Muscle of leg (tissue), 11 donors: ENCODE measurements around the gene EIF3B. TPM values are rescaled to one million over a fixed set of nuclear protein-coding genes. Genes with fewer than 3 reads are reported as not detected.
A peak's percentile ranks its signal among the peaks of the same experiment; 100 is the strongest.
"Not testable (repeated sequence)": the region's sequence is repeated elsewhere in the genome, so short reads cannot be mapped to it uniquely, and the experiment has no call there.

Experiments used
- DNase-seq: peaks from one replicate; pipeline ENCODE4 v3.0.0; 2013
- H3K27ac ChIP-seq: one replicate; pipeline ENCODE4 v1.5.1; 2013; ENCODE audit warnings: mild to moderate bottlenecking, low read length, control low read depth
- H3K27me3 ChIP-seq: one replicate; pipeline ENCODE4 v1.6.1; 2013; ENCODE audit warnings: low read length; ENCODE audit not compliant: control insufficient read depth, insufficient read depth
- H3K36me3 ChIP-seq: one replicate; pipeline ENCODE4 v1.6.1; 2013; ENCODE audit warnings: low read length; ENCODE audit not compliant: control insufficient read depth, insufficient read depth
- H3K4me1 ChIP-seq: one replicate; pipeline ENCODE4 v1.6.1; 2013; ENCODE audit warnings: low read length; ENCODE audit not compliant: control insufficient read depth, insufficient read depth
- H3K4me3 ChIP-seq: one replicate; pipeline ENCODE4 v1.5.1; 2013; ENCODE audit warnings: low read length, control low read depth
- H3K9me3 ChIP-seq: replicated peaks from 2 replicates; pipeline ENCODE4 v1.6.1; 2013; ENCODE audit warnings: low read depth, low read length; ENCODE audit not compliant: control insufficient read depth
- WGBS: methylation state at CpG from one replicate; pipeline ENCODE4 v1.1.5; 2013; ENCODE audit warnings: missing lambda C conversion rate; ENCODE audit not compliant: insufficient coverage; 5-methylcytosine and 5-hydroxymethylcytosine counted together
- polyA plus RNA-seq, 8 donors: library from polyadenylated mRNA; unstranded; fragments of 120-200 nt; gene quantifications; one replicate each; pipeline versions ENCODE4 v1.2.1 to v1.2.3, GENCODE V29; 2013; ENCODE audit warnings: inconsistent platforms in 1 of 8, low replicate concordance in 1 of 8; ENCODE audit not compliant: insufficient read length in 8 of 8, insufficient read depth in 1 of 8
- total RNA-seq: library from RNA; stranded (reverse); fragments of 120-200 nt; gene quantifications from one replicate; pipeline ENCODE4 v1.2.4, GENCODE V29; 2013

The EIF3B gene
- total and polyA plus RNA-seq, 9 donors = 92.7 to 116 (median 96.7) TPM

DNA sequence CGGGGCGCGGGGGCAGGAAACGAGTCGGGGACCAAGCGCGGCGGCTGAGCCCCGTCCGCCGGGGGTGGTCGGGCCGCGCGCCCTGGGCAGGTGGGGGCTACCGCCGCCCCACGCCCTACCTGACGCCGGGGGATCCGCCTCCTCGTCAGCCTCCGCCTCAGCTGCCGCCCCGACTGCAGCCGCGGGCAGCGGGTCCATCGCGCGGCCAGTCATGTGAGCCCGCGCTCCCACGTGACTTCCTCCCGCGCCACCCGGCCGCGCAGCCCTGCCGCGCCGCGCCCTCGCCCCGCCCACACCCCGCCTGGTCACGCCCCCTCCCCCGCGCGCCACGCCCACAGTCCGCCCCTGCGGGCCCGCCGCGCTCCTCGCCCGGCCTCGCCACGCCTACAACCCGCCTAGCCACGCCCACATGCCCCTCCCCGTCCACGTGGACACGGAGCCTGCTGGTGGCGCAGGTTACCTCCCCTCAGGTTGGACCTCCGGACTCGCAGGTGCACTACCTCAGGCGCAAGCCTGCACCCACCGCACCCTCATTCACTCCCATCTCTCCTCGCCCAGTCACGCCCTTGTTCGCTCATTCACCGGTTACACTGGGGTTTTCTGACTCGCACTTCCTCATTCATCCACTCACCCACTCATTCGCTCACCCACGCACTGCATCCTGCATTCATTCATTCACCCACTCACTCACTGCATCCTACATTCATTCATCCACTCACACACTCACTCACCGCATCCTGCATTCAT is 40.2 kb upstream of the EIF3B start, which contains the start of gene SNX8:
Gene SNX8 (minus strand): TSS at position 233 of the 747 bp plus-strand sequence. CDS start 20 bp downstream, at position 213.
- Histone ChIP-seq H3K36me3 (no peaks in the 10 kb centered on the region), H3K9me3 (no peaks in the 10 kb centered on the region), H3K27ac (peak within 1 kb of the TSS; percentile 29), H3K4me1 (peaks cover 11% of the 10 kb centered on the region), H3K4me3 (peak within 1 kb of the TSS; percentile 88), H3K27me3 (no peaks in the 10 kb centered on the region)
- DNase-seq = peak; percentile 92
- under 1% methylated on average over 78 of the region's 78 CpGs for WGBS

DNA sequence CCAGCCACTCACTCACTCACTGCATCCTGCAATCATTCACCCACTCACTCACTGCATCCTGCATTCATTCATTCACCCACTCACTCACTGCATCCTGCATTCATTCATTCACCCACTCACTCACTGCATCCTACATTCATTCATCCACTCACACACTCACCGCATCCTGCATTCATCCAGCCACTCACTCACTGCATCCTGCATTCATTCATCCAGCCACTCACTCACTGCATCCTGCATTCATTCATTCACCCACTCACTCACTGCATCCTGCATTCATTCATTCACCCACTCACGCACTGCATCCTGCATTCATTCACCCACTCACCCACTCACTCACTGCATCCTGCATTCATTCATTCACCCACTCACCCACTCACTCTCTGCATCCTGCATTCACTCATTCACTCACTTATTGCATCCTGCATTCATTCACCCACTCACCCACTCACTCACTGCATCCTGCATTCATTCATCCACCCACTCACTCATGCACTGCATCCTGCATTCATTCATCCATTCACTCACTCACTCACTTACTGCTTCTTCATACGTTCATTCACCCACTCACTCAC is 39.6 kb upstream of the EIF3B start:
- not testable (repeated sequence) for H3K27ac ChIP-seq, H3K36me3 ChIP-seq, H3K27me3 ChIP-seq, DNase-seq, H3K4me3 ChIP-seq, H3K9me3 ChIP-seq
- peaks cover 11% of the 10 kb centered on the region for H3K4me1 ChIP-seq
- WGBS = 68% methylated on average over 3 of the region's 3 CpGs

DNA sequence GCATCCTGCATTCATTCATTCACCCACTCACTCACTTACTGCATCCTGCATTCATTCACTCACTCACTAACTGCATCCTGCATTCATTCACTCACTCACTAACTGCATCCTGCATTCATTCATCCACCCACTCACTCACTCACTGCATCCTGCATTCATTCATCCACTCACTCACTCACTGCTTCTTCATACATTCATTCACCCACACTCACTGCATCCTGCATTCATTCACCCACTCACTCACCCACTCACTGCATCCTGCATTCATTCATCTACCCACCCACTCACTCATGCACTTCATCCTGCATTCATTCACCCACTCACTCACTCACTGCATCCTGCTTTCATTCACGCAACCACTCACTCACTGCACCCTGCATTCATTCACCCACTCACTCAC is 38.8 kb upstream of the EIF3B start:
- Histone ChIP-seq H3K4me1 (peaks cover 11% of the 10 kb centered on the region), H3K9me3 (no peaks in the 10 kb centered on the region), H3K27ac (no peak overlapping the region), H3K4me3 (no peak overlapping the region), H3K27me3 (no peaks in the 10 kb centered on the region), H3K36me3 (no peaks in the 10 kb centered on the region)
- WGBS = 86% methylated on average over 1 of the region's 1 CpG
- no peak for DNase-seq

DNA sequence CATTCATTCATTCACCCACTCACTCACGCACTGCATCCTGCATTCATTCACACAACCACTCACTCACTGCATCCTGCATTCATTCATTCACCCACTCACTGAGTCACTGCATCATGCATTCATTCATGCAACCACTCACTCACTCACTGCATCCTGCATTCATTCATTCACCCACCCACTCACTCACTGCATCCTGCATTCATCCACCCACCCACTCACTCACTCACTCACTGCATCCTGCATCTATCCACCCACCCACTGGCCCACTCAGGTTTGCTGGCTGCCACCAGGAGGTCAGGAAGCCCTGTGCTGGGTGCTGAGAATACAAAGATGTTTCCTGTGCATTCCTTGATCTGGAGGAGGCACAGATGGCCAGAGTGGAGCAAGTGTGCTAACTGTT is 38.0 kb upstream of the EIF3B start:
- no peaks in the 10 kb centered on the region for H3K9me3 ChIP-seq
- no peaks in the 10 kb centered on the region for H3K27me3 ChIP-seq
- 100% methylated on average over 1 of the region's 1 CpG for WGBS
- no peak overlapping the region for H3K4me3 ChIP-seq
- H3K27ac ChIP-seq = no peak overlapping the region
- H3K36me3 ChIP-seq = no peaks in the 10 kb centered on the region
- no peak for DNase-seq
- peaks cover 11% of the 10 kb centered on the region for H3K4me1 ChIP-seq

DNA sequence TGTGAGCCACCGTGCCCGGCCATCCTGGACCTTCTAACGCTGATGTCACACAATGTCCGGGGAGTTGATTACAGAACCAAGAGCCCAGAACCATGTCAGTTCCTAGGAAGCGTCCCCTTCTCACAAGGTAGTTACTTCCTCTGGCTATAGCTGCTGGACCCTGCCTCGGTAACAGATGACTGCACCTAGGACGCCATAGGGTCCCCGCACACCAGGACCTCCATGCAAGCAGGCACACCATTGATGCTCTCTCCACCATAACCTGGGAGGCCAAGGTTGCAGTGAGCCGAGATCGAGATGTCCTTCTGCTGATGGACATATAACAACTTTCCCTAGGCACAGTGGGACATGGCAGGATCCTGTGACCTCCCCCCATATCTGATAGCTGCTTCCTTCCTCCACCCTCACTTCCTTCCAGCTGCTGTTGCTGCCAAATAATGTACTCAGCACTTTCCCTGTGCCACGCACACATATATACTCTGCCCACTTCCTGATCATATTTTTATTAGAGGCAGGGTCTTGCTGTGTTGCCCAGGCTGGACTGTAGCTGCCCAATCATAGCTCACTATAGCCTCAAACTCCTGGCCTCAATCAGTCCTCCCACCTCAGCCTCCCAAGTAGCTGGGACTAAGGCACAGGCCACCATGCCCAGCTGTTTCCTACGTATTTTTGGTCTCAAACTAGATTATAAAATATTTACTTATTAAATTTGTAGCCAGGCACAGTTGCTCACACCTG is 36.9 kb upstream of the EIF3B start:
- no peak overlapping the region for H3K4me3 ChIP-seq
- H3K36me3 ChIP-seq = no peaks in the 10 kb centered on the region
- no peak overlapping the region for H3K27ac ChIP-seq
- no peaks in the 10 kb centered on the region for H3K9me3 ChIP-seq
- no peaks in the 10 kb centered on the region for H3K27me3 ChIP-seq
- 86% methylated on average over 11 of the region's 12 CpGs for WGBS
- DNase-seq = peak; percentile 58
- peaks cover 11% of the 10 kb centered on the region for H3K4me1 ChIP-seq

DNA sequence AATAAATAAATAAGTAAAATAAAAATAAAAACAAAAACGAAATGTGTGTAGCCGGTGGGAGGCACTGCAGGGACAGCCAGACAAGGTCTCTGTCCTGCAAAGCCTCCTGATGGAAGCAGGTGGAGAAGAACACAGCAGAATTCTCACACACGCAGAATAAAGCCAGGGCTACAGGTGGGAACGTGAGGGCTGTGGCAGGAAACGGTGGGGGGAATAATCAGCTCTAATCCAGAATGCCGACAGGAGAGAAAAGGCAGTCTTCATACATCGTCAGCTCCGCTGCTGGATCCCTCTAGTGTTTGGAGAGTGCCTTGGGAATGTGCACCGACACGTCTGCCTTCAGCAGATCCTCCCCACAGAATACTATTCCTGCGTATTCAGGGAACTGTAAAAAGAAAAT is 33.6 kb upstream of the EIF3B start:
- H3K4me3 ChIP-seq = no peak overlapping the region
- no peak overlapping the region for H3K27ac ChIP-seq
- WGBS = no CpG with 5 or more reads among the region's 11 CpGs
- no peaks in the 10 kb centered on the region for H3K27me3 ChIP-seq
- DNase-seq = no peak
- H3K36me3 ChIP-seq = no peaks in the 10 kb centered on the region
- H3K9me3 ChIP-seq = no peaks in the 10 kb centered on the region
- no peaks in the 10 kb centered on the region for H3K4me1 ChIP-seq

DNA sequence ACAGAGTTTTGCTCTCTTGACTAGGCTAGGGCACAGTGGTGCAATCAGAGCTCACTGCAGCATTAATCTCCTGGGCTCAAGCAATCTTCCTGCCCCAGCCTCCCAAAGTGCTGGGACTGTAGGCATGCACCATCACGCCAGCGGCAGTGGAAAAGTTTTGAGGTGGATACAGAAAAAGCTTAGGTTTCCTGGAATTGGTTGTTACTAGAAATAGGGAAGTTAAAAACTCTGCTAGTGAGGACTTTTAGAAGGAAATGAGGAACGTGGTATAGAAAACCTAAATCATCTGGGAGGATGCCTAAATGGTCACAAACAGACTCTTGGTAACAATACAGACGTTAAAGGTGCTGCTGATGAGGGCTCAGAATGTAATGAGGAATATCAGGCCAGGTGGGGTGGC is 29.5 kb upstream of the EIF3B start:
- H3K27me3 ChIP-seq = no peaks in the 10 kb centered on the region
- no peaks in the 10 kb centered on the region for H3K36me3 ChIP-seq
- no peaks in the 10 kb centered on the region for H3K9me3 ChIP-seq
- 19% methylated on average over 2 of the region's 4 CpGs for WGBS
- no peaks in the 10 kb centered on the region for H3K4me1 ChIP-seq
- H3K27ac ChIP-seq = peak overlapping the region; percentile 3
- no peak overlapping the region for H3K4me3 ChIP-seq
- DNase-seq = peak; percentile 68

DNA sequence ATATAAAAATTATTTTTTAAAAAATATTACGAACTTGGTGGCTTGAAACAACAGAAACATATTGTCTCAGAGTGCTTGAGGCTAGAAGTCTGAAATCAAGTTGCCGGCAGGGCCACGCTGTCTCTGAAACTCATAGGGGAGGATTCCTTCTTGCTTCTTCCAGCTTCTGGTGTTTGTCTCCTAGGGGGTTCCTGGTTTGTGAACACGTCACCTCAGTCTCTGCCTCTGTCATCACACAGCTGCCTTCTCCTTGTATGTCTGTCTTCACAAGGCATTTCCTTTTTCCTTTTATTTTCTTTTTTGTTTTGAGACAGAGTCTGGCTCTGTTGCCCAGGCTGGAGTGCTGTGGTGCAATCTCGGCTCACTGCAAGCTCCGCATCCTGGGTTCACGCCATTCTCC is 27.7 kb upstream of the EIF3B start:
- DNase-seq = peak; percentile 42
- Histone ChIP-seq H3K27me3 (no peaks in the 10 kb centered on the region), H3K27ac (no peak overlapping the region), H3K4me1 (no peaks in the 10 kb centered on the region), H3K4me3 (no peak overlapping the region), H3K9me3 (no peaks in the 10 kb centered on the region), H3K36me3 (no peaks in the 10 kb centered on the region)
- 93% methylated on average over 3 of the region's 7 CpGs for WGBS

DNA sequence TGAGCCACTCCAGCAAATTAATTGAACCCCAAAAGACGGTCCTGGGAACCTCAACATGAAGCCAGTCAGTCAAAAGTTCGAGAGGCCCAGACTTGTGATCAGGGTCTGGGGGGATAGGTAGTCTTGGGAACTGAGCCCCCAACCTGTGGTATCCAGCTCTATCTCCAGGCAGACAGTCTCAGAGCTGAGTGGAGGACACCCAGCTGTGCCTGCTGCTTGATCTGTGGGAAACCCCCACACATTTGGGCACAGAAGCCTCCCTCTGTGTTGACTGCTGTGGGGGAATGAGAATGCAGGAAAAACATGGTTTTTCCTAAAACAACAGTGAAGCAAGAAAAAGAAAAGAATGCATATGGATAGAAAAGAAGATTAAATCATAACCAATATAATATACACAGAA is 24.1 kb upstream of the EIF3B start:
- Histone ChIP-seq H3K4me3 (no peak overlapping the region), H3K9me3 (no peaks in the 10 kb centered on the region), H3K36me3 (no peaks in the 10 kb centered on the region), H3K27ac (no peak overlapping the region), H3K27me3 (no peaks in the 10 kb centered on the region), H3K4me1 (no peaks in the 10 kb centered on the region)
- WGBS = 94% methylated on average over 2 of the region's 2 CpGs
- DNase-seq = no peak

DNA sequence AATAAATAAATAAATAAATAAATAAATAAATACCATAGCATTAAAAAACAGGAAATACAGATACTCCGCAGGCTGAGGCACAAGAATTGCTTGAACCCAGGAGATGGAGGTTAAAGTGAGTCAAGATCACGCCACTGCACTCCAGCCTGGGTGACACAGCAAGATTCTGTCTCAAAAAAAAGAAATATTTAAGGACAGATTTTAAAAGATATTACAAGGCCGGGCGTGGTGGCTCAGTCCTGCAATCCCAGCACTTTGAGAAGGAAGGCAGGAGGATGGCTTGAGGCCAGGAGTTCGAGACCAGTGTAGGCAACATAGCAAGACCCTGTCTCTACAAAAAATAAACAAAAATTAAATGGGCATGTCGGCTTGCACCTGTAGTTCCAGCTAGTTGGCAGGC is 22.9 kb upstream of the EIF3B start:
- no peaks in the 10 kb centered on the region for H3K36me3 ChIP-seq
- no CpG with 5 or more reads among the region's 6 CpGs for WGBS
- no peak overlapping the region for H3K4me3 ChIP-seq
- no peaks in the 10 kb centered on the region for H3K4me1 ChIP-seq
- H3K9me3 ChIP-seq = no peaks in the 10 kb centered on the region
- DNase-seq = no peak
- H3K27me3 ChIP-seq = no peaks in the 10 kb centered on the region
- no peak overlapping the region for H3K27ac ChIP-seq
